HG02981 (cell line): ENCODE results near the gene HMX1.

Source experiments
- ATAC-seq: cut with Tn5 transposase; IDR thresholded peaks from one replicate; pipeline ENCODE4 v1.9.1; 2021; ENCODE audit warnings: mild to moderate bottlenecking, moderate library complexity; ENCODE audit not compliant: unreplicated experiment

The HMX1 gene

DNA sequence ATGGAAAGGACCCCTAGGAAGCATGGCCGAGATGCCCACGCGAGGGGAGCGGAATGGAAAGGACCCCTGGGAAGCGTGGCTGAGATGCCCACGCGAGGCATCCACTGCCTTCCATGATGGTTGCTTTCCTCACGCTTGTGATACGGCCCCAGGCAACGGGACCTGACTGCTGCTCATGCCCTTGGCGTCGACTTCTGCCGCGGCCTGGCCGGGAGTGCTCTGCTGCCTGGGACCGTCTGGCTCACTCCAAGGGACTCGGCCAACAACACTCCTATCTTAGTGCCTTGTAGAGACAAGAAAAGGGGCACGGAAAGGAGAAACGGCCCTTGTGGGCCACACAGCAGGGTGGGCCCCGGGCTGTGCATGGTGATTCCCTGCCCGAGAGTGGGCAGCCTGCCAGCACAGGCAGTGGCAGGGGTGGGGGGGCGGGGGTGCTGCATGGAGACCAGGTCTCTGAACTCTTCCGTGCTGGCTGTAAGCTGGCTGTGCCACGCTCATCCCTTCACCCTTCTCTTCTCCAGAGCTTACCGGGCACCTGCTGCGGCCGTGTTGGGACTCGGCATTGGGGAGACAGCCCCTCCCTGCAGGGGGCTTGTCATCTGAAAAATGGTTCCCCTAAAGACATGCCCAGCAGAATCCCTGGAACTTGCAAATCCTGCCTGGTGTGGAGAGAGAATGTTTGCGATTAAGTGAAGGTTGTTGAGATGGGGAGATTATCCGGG is 38.6 kb upstream of the HMX1 start:
- ATAC-seq: no peak

DNA sequence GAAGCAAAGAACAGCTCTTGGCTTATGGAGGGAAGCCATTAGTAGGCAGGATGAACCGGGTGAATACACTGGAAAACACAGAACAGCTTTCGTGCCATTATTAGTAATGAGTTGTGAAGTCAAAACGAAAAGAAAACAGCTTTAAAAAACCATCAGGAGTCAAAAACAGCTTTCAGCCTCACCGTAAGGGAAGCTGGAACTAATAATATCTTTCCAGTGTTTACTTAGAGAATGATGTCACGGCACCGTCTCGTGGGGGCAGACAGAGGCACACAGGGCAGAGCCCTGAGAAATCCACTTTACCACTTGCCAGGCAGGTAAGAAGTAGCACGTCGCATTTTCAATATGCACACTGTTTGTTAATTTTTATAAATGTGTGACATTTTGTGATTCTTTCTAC is 37.9 kb upstream of the HMX1 start:
- no peak for ATAC-seq

DNA sequence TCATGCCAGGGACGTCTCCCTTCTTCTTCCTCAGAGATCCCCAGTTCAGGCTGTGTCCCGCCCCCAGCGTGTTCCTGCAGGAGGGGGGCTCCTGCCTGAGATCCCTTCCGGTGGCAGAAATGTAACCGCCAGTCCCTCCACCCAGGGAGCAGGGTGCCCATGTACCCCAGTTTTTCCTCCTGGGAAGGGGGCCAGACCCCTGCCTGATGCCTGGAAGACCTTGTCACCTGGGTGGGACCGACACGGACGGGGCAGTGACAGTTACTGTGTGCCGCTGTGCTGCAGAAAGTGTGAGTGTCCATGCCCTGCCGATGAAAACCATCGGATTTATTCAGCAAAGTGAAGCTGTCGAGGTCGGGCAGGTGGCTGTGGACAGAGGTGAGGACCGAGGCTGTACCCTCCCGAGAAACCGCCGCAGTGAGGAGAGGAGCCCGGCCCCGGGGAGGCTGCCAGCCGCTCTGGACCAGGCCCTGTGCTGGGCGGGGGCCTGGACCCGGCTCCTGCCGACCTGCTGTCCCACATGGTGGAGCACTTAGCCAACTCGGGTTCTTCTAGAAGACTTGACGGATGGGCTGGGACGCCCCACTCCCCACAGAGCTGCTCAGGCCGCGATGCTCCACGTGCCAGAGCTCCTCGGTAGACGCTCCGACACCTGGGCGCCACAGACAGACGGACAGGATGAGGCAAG is 36.7 kb upstream of the HMX1 start:
- no peak for ATAC-seq

DNA sequence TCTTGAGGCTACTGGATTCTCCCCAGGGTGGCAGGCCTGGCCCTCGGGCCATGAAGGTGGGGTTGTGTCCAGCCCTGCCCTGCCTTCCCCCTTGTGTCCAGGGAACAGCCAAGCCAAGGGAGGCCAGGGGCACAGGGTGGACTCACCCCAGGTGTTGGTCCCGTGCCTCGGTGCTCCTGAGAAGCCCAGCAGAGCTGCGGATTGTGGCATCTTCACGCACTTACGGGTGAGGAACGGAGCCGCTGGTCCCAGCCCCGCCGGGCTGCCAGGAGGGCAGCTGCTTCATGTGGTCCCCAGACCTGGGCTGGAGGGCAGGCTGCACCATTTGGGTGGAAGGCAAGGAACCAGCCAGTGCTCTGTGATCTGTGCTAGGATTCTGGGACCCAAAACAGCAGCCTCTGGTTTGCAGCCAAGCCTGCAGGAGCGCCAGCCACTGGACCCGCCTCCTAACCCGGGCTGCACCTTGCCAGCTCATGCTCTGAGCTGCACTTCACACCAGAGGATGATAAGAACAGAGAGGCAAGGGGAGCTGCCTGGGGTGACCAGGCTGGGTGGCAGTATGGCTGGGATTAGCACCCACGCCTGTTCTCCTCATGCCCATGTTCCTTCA is 36.1 kb upstream of the HMX1 start:
- no peak for ATAC-seq

DNA sequence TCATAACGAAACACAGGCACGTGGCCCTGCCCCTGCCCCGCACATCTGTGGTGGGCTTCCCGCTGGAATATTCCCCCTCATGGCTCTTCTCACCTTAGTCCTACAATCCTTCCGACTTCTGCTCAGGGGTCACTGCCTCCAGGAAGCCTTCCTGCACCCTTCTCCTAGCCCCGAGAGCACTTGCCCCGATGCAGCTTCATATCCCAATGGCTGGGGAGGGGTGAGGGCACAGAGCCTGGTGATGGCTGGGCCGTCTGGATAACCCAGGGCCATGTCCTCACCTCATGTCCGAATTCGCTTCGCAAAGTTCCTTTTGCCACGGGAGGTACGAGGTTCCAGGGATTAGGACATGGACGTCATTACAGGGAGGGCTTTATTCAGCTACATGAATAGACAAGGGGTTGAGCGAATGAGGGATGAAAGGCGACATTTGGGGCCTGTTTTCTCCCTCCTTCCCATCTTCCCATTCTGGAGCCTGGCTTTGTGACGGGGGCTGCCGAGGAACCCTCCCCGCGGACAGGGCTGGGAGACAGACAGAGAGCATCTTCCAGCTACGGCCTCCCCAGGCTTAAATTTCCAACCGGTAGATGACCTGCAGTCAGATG is 35.5 kb upstream of the HMX1 start:
- ATAC-seq: no peak

DNA sequence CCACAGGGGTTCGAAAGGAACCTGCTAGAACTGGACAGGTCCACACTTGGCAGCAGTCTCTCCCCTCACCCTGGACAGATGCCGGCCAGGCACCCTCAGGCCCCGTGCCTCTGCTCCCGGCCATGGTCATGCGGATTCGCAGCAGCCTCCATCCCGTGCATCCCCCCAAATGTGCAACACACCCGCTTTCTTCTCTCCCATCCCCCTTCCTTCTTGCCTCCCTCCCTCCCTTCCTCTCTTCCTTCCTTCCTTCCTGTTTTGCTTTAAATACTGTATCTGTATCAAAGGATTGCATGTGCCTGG is 35.0 kb upstream of the HMX1 start:
- ATAC-seq: no peak

DNA sequence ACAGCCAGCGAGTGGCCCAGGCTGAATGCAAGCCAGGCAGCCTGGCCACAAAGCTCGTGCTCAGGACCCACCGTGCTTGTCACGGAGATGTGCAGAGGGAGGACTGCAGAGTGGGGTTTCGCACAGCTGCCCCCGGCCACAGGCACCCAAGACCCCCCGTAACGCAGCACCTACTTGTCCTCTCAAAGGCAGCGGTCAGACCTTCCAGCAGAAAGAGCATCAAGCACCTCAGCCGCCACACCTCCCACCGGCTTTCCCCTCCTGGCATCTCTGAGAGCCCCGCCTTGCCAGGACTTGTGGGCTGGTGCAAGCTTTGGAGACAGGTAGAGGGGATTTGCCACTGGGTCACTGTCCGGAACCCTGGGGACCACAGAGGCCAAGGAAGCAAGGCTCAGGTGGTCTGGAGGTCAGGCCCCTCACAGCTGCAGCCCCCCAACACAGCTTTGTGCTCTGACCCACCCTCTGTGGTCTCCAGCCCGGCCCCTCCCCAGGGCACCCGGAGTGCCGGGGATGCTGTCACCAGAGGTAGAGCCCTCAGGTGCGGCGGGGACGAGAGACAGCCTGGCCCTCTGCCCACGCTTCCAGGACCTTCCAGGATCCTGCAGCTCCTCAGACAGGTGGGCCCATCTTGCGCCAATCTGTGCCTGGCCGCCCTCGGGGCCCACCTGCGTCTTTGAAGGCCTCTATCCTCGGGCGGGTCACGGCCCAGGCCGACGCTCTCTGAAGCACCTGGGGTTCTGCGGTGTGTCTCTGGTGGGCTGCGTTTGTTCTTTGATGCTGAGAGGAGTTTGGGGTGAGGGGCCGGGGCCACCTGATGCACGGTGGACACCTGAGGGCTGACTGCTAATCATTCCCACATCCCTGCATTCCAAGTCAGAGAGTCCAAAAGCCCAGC is 34.4 kb upstream of the HMX1 start:
- ATAC-seq: no peak

DNA sequence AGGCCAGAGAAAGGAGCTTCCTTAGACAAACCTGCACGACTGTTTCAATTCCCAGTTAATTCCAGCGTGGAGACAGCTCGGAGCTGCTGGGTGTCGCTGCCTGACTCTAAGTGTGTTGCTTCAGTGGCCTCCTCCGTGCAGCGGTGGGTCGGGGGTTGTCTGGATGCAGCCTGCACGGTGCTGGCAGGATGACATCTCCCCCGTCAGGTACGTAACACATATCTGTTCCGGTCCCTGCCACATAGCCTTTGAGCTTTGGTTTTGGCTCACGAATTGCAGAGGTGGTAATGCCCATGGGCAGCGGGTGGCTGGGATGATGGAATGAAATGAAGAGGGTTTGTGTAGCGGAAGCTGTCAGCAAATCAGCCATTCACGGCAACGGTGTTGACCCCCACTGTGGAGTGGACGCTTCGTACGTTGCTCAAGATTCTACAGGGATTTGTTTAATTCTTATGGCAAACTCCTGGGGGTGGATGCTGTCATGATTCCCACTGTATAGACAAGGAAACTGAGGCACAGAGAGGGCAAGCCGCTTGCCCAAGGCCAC is 33.7 kb upstream of the HMX1 start:
- no peak for ATAC-seq

DNA sequence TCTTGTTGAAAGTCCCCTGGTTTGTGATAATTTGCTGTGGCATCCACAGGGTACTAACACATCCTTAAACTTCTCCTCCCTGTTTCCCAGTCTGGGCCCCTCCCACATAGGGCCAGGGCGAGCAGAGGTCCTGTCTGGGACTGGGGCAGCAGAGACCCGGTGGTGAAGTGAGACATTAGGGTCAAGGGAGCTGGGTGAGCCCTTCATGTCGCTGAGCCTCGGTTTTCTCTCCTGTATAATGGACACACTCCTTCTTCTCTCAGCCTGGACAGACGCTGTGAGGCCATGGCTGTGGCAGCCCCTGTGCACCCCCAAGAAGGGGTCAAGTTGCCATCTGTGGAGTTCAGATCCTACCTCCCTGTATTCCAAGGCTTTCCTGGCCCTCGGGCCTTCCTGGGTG is 33.0 kb upstream of the HMX1 start:
- no peak for ATAC-seq

DNA sequence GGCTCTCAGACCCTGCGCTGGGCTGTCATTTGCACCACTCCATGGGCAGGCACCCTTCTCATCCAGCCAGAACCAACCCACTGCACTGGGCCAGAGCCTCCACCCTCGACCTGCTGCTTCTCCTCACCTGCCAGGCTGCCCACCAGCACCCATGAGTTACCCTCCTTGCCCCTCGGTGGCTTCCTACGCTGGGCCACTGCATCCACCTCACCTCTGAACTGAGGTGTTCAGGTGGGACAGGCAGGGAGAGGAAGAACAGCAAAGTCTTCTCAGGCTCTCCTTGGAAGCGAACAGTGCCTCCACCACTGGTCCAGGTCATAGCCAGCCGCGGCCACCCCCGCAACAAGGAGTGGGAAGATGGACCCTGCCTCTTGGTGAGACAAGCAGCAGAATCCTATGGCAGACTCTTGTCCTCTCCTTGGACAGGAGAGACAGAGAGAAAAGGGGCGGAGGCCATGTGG is 32.4 kb upstream of the HMX1 start:
- ATAC-seq: no peak

DNA sequence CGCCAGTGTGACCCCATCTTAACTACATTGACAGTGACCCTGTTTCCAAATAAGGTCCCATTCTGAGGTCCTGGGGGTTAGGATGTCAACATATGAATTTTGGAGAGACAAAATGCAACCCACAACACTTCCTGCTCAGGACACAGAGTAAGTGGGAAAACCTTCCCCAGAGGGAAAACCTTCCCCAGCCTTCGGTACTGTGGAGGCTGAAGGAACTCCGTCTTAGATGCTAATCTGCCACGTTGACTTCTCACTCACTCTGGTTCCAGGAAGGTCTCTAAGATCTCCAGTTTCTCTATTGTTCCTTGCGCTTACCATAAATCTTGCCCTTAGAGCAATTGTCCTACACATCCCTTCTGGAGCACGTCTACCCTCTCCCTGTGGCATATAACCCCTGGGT is 29.7 kb upstream of the HMX1 start:
- ATAC-seq: no peak

DNA sequence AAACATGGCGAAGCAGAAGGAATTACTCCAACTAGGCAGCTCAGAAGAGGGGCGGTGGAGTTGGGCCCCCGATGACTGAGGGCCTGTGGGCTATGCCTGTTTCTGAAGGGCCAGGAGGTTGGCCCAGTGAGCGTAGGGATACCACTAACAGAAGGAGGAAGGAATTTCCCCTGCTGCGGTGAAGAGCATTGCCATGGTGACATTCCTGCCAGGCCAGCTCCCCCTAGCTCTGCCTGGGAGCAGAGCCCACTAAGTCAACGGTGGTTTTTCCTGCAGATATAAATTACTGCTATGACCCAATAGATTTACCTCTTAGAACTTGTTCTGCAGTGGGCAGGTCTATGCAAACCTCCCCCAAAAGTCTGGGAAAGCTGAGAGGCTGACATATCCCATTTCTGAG is 28.9 kb upstream of the HMX1 start:
- no peak for ATAC-seq

DNA sequence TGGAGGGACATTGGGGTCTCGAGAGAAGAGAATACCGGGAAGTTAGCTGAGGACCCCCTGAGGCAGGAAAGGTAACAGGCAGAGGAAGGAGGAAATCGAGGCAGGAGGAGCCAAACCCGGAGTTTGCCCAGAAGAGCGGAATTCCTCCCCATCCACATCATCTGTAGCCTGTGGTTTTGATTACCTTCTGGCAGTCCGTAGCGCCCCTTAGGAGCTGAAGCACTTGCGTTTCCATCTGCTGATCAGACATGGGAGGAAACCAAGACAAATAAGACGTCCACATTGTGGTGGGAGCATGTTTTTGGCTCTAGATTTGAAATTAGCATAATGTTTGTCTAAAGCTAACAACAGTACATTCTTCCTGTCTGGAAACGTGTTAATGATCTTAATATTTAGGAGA is 26.8 kb upstream of the HMX1 start:
- ATAC-seq: no peak

DNA sequence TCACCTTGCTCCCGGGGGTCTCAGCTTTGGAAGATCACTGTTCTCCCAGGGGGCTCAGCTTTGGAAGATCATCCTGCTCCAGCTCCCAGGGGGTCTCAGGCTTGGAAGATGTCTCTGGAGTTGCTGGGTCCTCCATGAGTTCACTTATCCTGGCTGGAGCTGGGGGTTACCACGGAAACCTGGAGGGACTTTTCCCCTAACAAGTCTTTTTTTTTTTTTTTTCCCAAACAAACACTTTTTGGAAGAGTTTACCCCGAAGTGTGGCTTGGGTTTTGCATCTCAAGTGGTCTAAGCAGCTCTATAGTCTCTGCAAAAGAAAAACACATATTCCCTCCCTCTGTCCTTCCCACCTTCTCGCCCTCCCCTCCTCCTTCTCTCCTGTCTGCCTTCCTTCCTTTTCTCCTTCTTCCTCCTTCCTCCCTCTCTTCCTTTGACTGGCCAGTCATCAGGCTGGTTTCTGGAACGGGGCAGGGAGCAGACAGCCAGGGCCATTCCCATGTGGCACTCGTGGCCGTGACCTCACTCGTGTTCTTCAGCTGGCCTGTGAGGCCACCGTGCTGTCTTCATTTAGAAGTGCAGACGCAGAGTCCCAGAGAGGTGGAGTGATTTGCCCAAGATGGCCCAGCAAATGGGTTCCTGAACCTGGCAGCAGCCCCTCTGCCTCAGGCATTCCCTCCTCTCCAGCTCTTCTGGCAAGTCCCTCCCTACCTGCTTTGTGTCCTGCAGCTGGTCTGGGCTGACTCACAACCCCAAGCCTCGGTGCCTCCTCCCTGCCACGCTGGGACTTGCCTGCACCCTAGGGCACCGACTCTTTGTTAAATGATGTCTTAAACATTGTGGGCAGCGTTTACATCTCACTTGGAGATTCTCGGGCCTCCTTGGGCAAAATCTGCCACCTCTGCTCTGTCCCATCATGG is 25.9 kb upstream of the HMX1 start:
- no peak for ATAC-seq

DNA sequence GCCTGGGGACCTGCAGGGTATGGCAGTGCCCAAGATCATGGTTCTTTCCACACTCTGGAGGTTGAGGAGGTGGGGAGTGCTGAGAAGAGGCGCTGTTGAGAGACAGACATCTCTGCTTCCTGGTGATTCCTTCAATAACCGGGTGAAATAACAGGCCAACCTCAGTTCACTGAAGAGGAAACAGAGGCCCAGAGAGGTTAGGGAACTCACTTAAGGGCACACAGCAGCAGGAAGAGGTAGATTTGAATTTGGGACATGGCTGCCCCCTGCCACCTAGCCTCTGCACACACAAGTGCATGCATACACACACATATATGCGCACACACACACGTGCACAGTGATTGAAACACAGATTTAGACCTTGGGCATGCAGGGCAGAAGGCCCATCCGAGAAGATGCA is 24.9 kb upstream of the HMX1 start:
- no peak for ATAC-seq

DNA sequence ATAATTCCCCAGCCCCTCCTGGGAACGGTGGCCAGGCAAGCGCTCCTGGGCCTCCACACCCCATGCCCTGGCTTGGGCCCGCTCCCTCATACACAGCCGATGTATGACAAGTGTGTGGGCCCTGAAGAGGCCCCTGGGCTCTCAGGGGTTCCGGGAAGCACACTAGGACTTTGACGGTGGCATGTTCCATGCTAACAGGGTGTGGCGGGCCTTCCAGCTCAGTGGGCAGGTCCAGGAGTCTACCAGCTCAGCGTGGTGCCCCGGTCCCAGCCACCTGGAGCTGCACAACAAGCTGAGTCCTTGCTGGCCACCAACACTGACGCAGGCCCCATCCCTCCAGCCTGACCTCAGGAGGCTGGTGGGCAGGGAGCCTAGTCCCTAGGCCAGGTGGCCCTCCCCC is 24.4 kb upstream of the HMX1 start:
- no peak for ATAC-seq

DNA sequence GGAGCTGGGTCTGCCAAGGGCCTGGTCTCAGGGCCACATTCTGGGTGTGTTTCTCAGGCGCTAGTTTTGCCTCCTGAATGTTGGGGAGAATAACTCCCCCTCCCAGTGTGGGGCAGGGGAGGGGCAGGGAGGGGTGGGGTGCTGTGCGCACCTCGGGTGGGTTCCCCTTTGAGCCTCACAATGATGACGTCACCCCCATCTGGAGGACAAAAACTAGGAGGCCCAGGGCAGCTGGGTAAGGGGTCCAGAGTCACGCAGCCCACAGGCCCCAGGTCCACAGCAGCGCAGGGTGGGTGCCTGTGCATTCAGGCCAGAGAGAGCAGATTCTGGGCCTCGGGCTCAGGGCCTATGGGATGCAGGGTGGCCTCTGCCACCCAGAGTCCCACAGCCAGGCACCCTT is 23.7 kb upstream of the HMX1 start:
- no peak for ATAC-seq

DNA sequence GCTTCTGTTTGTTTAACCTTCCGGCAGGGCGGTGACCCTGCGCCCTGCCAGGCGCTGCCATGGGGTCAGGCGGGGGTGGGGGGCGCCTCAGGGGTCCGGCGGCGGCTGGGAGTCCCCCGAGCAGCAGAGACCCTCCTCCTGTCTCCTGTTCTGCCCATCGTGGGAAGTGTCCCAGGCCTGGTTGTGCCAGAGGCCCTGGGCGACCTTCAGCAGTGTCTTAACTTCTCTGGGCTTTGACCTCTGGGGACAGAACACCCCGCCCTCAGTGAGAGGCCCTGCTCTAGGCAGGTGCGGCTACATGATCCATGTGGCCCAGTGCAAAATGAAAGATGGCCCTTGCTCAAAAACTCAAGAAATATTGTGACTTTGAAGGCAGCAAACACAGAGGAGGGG is 22.8 kb upstream of the HMX1 start:
- ATAC-seq: no peak

DNA sequence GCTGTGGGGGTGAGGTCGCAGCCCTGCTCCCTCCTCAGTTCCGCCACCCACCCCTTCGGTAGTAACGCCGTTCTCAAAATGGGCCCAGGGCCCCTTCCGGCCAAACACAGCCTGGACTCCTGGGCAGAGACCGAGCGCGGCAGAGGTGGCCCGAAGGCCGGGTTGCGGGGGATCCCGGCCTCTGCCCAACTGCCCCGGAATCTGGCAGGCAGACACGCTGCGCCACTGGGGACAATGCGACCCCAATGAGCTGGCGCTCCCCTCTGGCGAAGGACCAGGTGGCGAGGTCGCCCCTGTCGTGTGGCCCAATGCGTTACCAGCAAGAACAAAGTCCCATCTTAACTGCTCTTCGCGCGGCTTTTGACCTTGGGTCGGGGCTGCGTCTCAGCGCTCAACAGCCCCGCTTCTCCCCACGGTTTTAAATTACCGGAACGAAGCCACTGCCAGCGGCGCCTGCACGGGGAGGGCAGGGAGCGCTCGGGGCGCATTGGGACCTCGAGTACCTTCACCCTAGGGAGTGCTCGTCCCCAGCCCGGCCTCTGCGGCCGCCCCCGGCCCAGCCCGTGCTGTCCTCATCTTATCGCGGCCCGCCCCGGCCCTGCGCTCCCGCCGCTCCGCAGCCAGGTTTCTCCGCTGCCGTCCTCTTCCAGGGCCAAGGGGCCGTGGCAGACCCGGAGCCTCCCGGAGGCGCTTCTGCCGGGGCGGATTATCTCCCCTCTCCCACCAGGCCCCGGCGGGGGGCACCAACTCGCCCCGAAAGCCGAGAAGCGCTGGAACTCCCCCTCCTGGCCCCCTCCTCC is 22.2 kb upstream of the HMX1 start:
- ATAC-seq: no peak
